GM23338 (cell line): ENCODE data around the gene MBL2. TPM values are rescaled to one million over a fixed set of nuclear protein-coding genes. Genes with fewer than 3 reads are reported as not detected.

Experiments
- ATAC-seq: fragments of 200-7000 bp; cut with Tn5 transposase; 3 replicates; pipeline ENCODE4 v1.9.1; 2020
- DNase-seq: peaks from one replicate; pipeline ENCODE4 v3.0.0-alpha.2; 2015; ENCODE audit warnings: low spot score
- H2AFZ ChIP-seq: fragments of 200-600 bp; sonication (generic); 2 replicates; pipeline ENCODE4 v1.8.0; 2016; ENCODE audit warnings: antibody characterized with exemption, mild to moderate bottlenecking, moderate library complexity
- H3F3A ChIP-seq: fragments of 200-600 bp; sonication (generic); replicated peaks from 2 replicates; pipeline ENCODE4 v1.8.0; 2017; ENCODE audit warnings: antibody characterized with exemption, mixed run types, low read depth
- H3K27ac ChIP-seq: fragments of 200-600 bp; sonication (generic); 2 replicates; pipeline ENCODE4 v1.6.1; 2016; ENCODE audit warnings: low read depth
- H3K27me3 ChIP-seq: fragments of 200-600 bp; sonication (generic); 2 replicates; pipeline ENCODE4 v1.8.0; 2016; ENCODE audit warnings: mild to moderate bottlenecking, mixed run types, moderate library complexity; ENCODE audit not compliant: insufficient read depth
- H3K36me3 ChIP-seq: fragments of 200-600 bp; sonication (generic); 2 replicates; pipeline ENCODE4 v1.8.0; 2016; ENCODE audit warnings: mild to moderate bottlenecking; ENCODE audit not compliant: insufficient read depth
- H3K4me1 ChIP-seq: fragments of 200-600 bp; sonication (generic); 2 replicates; pipeline ENCODE4 v1.8.0; 2016; ENCODE audit warnings: mild to moderate bottlenecking, moderate library complexity; ENCODE audit not compliant: insufficient read depth
- H3K4me2 ChIP-seq: fragments of 200-600 bp; sonication (generic); 2 replicates; pipeline ENCODE4 v1.7.1; 2017; ENCODE audit warnings: mixed run types
- H3K4me3 ChIP-seq: fragments of 200-600 bp; sonication (generic); 2 replicates; pipeline ENCODE4 v1.6.1; 2016; ENCODE audit warnings: mixed run types
- H3K79me2 ChIP-seq: fragments of 200-600 bp; sonication (generic); replicated peaks from 2 replicates; pipeline ENCODE4 v1.8.0; 2017; ENCODE audit warnings: mild to moderate bottlenecking; ENCODE audit not compliant: insufficient read depth
- H3K9me2 ChIP-seq: fragments of 200-600 bp; sonication (generic); 2 replicates; pipeline ENCODE4 v1.8.0; 2017; ENCODE audit not compliant: insufficient read depth
- H4K20me1 ChIP-seq: fragments of 200-600 bp; sonication (generic); replicated peaks from 2 replicates; pipeline ENCODE4 v1.8.0; 2017; ENCODE audit warnings: mild to moderate bottlenecking; ENCODE audit not compliant: insufficient read depth
- H3K27ac Mint-ChIP-seq: 2 replicates; pipeline ENCODE4 v1.8.0; 2020; ENCODE audit warnings: inconsistent platforms, mild to moderate bottlenecking, moderate library complexity, mixed read lengths
- H3K27me3 Mint-ChIP-seq: 3 replicates; pipeline ENCODE4 v1.8.0; 2022; ENCODE audit warnings: low read depth, mild to moderate bottlenecking, moderate library complexity, mixed read lengths, inconsistent platforms; ENCODE audit not compliant: insufficient read depth, poor library complexity
- H3K36me3 Mint-ChIP-seq: 3 replicates; pipeline ENCODE4 v1.8.0; 2021; ENCODE audit warnings: low read depth, mild to moderate bottlenecking, inconsistent platforms, moderate library complexity, mixed read lengths
- H3K4me1 Mint-ChIP-seq: 3 replicates; pipeline ENCODE4 v1.8.0; 2020; ENCODE audit warnings: mild to moderate bottlenecking, inconsistent platforms, mixed read lengths
- H3K4me3 Mint-ChIP-seq: 3 replicates; pipeline ENCODE4 v1.8.0; 2021; ENCODE audit warnings: moderate library complexity, mild to moderate bottlenecking, inconsistent platforms, mixed read lengths
- H3K9me3 Mint-ChIP-seq: 3 replicates; pipeline ENCODE4 v1.8.0; 2020; ENCODE audit warnings: moderate library complexity, mild to moderate bottlenecking, inconsistent platforms, mixed read lengths
- CREB1 ChIP-seq: fragments of 250-450 bp; sonication (Bioruptor Pico); IDR thresholded peaks from 2 replicates; pipeline ENCODE4 v1.5.0; 2020; ENCODE audit warnings: low read depth, mild to moderate bottlenecking, moderate library complexity
- CTCF ChIP-seq, 2 experiments: fragments of 200-600 bp in 1 of 2; sonication (generic) in 1 of 2; conservative IDR thresholded peaks; 2 replicates each; pipeline versions ENCODE4 v1.5.1 to v1.6.1; 2016 to 2017; ENCODE audit warnings: antibody characterized with exemption in 2 of 2, low read depth in 2 of 2, mild to moderate bottlenecking in 2 of 2, moderate library complexity in 1 of 2
- ETS1 ChIP-seq: IDR thresholded peaks from 2 replicates; pipeline ENCODE4 v1.6.1; 2016; ENCODE audit warnings: antibody characterized with exemption
- EZH2 ChIP-seq: fragments of 200-600 bp; sonication (generic); IDR thresholded peaks from one replicate; pipeline ENCODE4 v1.8.0; 2017; ENCODE audit warnings: antibody characterized with exemption, mild to moderate bottlenecking, low read depth; ENCODE audit not compliant: unreplicated experiment
- EZH2phosphoT487 ChIP-seq: fragments of 200-600 bp; sonication (generic); IDR thresholded peaks from one replicate; pipeline ENCODE4 v1.8.1; 2018; ENCODE audit warnings: antibody characterized with exemption; ENCODE audit not compliant: unreplicated experiment
- JUNB ChIP-seq: IDR thresholded peaks from one replicate; pipeline ENCODE4 v1.6.1; 2016; ENCODE audit warnings: antibody characterized with exemption; ENCODE audit not compliant: unreplicated experiment
- NANOG ChIP-seq: IDR thresholded peaks from 2 replicates; pipeline ENCODE4 v1.6.1; 2016; ENCODE audit warnings: antibody characterized with exemption, borderline replicate concordance
- POLR2AphosphoS5 ChIP-seq: IDR thresholded peaks from 2 replicates; pipeline ENCODE4 v1.6.1; 2016; ENCODE audit warnings: antibody characterized with exemption, low read depth
- REST ChIP-seq: IDR thresholded peaks from one replicate; pipeline ENCODE4 v1.6.1; 2018; ENCODE audit warnings: antibody characterized with exemption; ENCODE audit not compliant: unreplicated experiment
- STAT1 ChIP-seq: IDR thresholded peaks from one replicate; pipeline ENCODE4 v1.6.1; 2016; ENCODE audit warnings: antibody characterized with exemption; ENCODE audit not compliant: unreplicated experiment
- ZNF114 ChIP-seq: fragments of 250-450 bp; sonication (Bioruptor Pico); IDR thresholded peaks from 2 replicates; pipeline ENCODE4 v1.5.0; 2020; ENCODE audit warnings: mild to moderate bottlenecking, moderate library complexity
- ZNF331 ChIP-seq: fragments of 250-450 bp; sonication (Bioruptor Pico); IDR thresholded peaks from 2 replicates; pipeline ENCODE4 v1.5.0; 2020; ENCODE audit warnings: low read depth, mild to moderate bottlenecking, moderate library complexity
- polyA plus RNA-seq: library from polyadenylated mRNA; unstranded; fragments of >200 nt; fragmentation: Nextera tagmentation; extraction: Ambion mirVana; gene quantifications from 2 replicates; pipeline ENCODE4 v1.2.1, GENCODE V29; 2016
- total RNA-seq: library from RNA; depleted of rRNA; stranded (reverse); fragments of >200 nt; shearing (Covaris generic); gene quantifications from 2 replicates; pipeline ENCODE4 v1.2.3, GENCODE V29; 2014
- TF ChIP-seq, protein P1 (sequence below): fragments of 250-450 bp; sonication (Bioruptor Pico); IDR thresholded peaks from 2 replicates; pipeline ENCODE4 v1.5.0; 2020; ENCODE audit warnings: mild to moderate bottlenecking, moderate library complexity

MBL2 gene
- total and polyA plus RNA-seq, 2 experiments from 2014 or later, result not detected

GRCh38 chr10:52755297-52756062, 17.1 kb downstream of the MBL2 start:
- DNase-seq, result no peak
- Histone ChIP-seq H3K9me2 (peaks cover 8% of the 10 kb centered on the region; the same call in 1 of the 2 replicates), H3K36me3 (no peaks in the 10 kb centered on the region), H3K27ac (no peak overlapping the region), H3F3A (no peaks in the 10 kb centered on the region), H3K27me3 (no peaks in the 10 kb centered on the region), H4K20me1 (no peaks in the 10 kb centered on the region), H3K79me2 (no peaks in the 10 kb centered on the region), H2AFZ (peak overlapping the region; percentile 63; the same call in 1 of the 2 replicates), H3K4me1 (no peaks in the 10 kb centered on the region), H3K4me3 (no peak overlapping the region), H3K4me2 (no peak overlapping the region)
- no peaks in the 10 kb centered on the region for H3K4me1 Mint-ChIP-seq
- no peaks in the 10 kb centered on the region for H3K27me3 Mint-ChIP-seq
- TF ChIP-seq, protein P1, sequence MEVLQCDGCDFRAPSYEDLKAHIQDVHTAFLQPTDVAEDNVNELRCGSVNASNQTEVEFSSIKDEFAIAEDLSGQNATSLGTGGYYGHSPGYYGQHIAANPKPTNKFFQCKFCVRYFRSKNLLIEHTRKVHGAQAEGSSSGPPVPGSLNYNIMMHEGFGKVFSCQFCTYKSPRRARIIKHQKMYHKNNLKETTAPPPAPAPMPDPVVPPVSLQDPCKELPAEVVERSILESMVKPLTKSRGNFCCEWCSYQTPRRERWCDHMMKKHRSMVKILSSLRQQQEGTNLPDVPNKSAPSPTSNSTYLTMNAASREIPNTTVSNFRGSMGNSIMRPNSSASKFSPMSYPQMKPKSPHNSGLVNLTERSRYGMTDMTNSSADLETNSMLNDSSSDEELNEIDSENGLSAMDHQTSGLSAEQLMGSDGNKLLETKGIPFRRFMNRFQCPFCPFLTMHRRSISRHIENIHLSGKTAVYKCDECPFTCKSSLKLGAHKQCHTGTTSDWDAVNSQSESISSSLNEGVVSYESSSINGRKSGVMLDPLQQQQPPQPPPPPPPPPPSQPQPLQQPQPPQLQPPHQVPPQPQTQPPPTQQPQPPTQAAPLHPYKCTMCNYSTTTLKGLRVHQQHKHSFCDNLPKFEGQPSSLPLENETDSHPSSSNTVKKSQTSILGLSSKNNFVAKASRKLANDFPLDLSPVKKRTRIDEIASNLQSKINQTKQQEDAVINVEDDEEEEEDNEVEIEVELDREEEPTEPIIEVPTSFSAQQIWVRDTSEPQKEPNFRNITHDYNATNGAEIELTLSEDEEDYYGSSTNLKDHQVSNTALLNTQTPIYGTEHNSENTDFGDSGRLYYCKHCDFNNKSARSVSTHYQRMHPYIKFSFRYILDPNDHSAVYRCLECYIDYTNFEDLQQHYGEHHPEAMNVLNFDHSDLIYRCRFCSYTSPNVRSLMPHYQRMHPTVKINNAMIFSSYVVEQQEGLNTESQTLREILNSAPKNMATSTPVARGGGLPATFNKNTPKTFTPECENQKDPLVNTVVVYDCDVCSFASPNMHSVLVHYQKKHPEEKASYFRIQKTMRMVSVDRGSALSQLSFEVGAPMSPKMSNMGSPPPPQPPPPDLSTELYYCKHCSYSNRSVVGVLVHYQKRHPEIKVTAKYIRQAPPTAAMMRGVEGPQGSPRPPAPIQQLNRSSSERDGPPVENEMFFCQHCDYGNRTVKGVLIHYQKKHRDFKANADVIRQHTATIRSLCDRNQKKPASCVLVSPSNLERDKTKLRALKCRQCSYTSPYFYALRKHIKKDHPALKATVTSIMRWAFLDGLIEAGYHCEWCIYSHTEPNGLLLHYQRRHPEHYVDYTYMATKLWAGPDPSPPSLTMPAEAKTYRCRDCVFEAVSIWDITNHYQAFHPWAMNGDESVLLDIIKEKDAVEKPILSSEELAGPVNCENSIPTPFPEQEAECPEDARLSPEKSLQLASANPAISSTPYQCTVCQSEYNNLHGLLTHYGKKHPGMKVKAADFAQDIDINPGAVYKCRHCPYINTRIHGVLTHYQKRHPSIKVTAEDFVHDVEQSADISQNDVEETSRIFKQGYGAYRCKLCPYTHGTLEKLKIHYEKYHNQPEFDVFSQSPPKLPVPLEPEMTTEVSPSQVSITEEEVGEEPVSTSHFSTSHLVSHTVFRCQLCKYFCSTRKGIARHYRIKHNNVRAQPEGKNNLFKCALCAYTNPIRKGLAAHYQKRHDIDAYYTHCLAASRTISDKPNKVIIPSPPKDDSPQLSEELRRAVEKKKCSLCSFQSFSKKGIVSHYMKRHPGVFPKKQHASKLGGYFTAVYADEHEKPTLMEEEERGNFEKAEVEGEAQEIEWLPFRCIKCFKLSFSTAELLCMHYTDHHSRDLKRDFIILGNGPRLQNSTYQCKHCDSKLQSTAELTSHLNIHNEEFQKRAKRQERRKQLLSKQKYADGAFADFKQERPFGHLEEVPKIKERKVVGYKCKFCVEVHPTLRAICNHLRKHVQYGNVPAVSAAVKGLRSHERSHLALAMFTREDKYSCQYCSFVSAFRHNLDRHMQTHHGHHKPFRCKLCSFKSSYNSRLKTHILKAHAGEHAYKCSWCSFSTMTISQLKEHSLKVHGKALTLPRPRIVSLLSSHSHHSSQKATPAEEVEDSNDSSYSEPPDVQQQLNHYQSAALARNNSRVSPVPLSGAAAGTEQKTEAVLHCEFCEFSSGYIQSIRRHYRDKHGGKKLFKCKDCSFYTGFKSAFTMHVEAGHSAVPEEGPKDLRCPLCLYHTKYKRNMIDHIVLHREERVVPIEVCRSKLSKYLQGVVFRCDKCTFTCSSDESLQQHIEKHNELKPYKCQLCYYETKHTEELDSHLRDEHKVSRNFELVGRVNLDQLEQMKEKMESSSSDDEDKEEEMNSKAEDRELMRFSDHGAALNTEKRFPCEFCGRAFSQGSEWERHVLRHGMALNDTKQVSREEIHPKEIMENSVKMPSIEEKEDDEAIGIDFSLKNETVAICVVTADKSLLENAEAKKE (CRISPR knock-in tag), result no peak
- TF ChIP-seq EZH2phosphoT487, result no peak
- TF ChIP-seq NANOG, result no peak
- no peak for TF ChIP-seq EZH2
- no peak for TF ChIP-seq CTCF (conservative IDR thresholded peaks at IDR 0.05; ENCODE audit: low read depth in 2 of 2)
- no peak for TF ChIP-seq REST
- no peak for TF ChIP-seq JUNB
- no peak for TF ChIP-seq POLR2AphosphoS5
- no peak for TF ChIP-seq ETS1
- no peak for TF ChIP-seq STAT1
- TF ChIP-seq CREB1 (CRISPR knock-in tag), result no peak
- no peak for TF ChIP-seq ZNF114
- TF ChIP-seq ZNF331 (CRISPR knock-in tag), result no peak
- H3K4me3 Mint-ChIP-seq, result no peak overlapping the region
- H3K36me3 Mint-ChIP-seq, result no peaks in the 10 kb centered on the region
- 0 out of 3 replicates have a peak, but pooled peaks cover 3% of the 10 kb centered on the region for H3K9me3 Mint-ChIP-seq
- ATAC-seq, result no peak
- H3K27ac Mint-ChIP-seq, result no peak overlapping the region
